Measurements from ENCODE around the gene NEURL3.

DNA sequence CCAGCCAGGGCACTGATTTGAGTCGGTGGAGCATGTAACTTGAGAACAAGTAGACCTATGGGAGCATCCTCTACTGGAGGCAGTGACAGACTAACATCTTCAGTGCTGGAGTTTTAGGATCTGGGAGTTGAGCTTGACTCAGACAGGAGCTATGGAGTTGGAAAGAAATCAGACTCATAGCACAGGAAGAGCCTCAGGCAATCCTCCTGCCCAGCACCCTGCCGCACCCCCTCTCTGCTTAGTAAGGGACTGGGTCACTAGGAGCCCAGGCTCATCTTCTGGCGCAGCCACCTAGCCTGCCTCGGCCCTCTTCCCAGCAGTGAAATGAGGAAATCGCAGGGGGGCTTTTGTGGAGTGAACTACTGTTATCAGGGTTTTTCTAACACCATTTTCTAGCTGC, 35.0 kb upstream of the NEURL3 start:
- TF ChIP-seq, protein P1, sequence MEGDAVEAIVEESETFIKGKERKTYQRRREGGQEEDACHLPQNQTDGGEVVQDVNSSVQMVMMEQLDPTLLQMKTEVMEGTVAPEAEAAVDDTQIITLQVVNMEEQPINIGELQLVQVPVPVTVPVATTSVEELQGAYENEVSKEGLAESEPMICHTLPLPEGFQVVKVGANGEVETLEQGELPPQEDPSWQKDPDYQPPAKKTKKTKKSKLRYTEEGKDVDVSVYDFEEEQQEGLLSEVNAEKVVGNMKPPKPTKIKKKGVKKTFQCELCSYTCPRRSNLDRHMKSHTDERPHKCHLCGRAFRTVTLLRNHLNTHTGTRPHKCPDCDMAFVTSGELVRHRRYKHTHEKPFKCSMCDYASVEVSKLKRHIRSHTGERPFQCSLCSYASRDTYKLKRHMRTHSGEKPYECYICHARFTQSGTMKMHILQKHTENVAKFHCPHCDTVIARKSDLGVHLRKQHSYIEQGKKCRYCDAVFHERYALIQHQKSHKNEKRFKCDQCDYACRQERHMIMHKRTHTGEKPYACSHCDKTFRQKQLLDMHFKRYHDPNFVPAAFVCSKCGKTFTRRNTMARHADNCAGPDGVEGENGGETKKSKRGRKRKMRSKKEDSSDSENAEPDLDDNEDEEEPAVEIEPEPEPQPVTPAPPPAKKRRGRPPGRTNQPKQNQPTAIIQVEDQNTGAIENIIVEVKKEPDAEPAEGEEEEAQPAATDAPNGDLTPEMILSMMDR (IDR thresholded peaks at IDR 0.05), result no peak
- TF ChIP-seq POLR2A (IDR thresholded peaks at IDR 0.05), result no peak

Measured in testis (tissue), 2 donors.